Neural cell (in vitro differentiated cells): ENCODE data around the gene AHNAK. TPM values are rescaled to one million over a fixed set of nuclear protein-coding genes. Genes with fewer than 3 reads are reported as not detected.

ENCODE experiments used
- H2AFZ ChIP-seq: fragments of 200-600, 300-800 bp; sonication (generic), shearing (Covaris generic); 2 replicates; pipeline ENCODE4 v1.6.0; 2014; ENCODE audit warnings: low read depth, mild to moderate bottlenecking, antibody characterized with exemption, low read length, moderate library complexity
- H3F3A ChIP-seq: fragments of 200-600 bp; shearing (Covaris generic); 2 replicates; pipeline ENCODE4 v1.6.1; 2016; ENCODE audit warnings: mild to moderate bottlenecking, moderate library complexity, mixed read lengths, antibody characterized with exemption, low read length; ENCODE audit not compliant: insufficient read depth, poor library complexity, severe bottlenecking
- H3K27ac ChIP-seq: fragments of 200-600, 300-800 bp; sonication (generic), shearing (Covaris generic); 2 replicates; pipeline ENCODE4 v1.5.1; 2014; ENCODE audit warnings: mild to moderate bottlenecking, low read length, moderate library complexity
- H3K27me3 ChIP-seq: fragments of 300-800, 200-600 bp; sonication (generic), shearing (Covaris generic); 2 replicates; pipeline ENCODE4 v1.6.0; 2014; ENCODE audit warnings: mild to moderate bottlenecking, low read depth, low read length, moderate library complexity; ENCODE audit not compliant: insufficient read depth
- H3K36me3 ChIP-seq: fragments of 300-800, 200-600 bp; sonication (generic), shearing (Covaris generic); 2 replicates; pipeline ENCODE4 v1.5.1; 2014; ENCODE audit warnings: mild to moderate bottlenecking, antibody characterized with exemption, low read length, moderate library complexity; ENCODE audit not compliant: insufficient read depth
- H3K4me2 ChIP-seq: fragments of 300-800, 200-600 bp; sonication (generic), shearing (Covaris generic); 2 replicates; pipeline ENCODE4 v1.6.0; 2014; ENCODE audit warnings: mild to moderate bottlenecking, low read length
- H3K4me3 ChIP-seq: fragments of 300-800, 200-600 bp; sonication (generic), shearing (Covaris generic); 2 replicates; pipeline ENCODE4 v1.5.1; 2014; ENCODE audit warnings: mild to moderate bottlenecking, low read length, moderate library complexity
- H3K79me2 ChIP-seq: fragments of 200-600 bp; shearing (Covaris generic); replicated peaks from 2 replicates; pipeline ENCODE4 v1.6.0; 2014; ENCODE audit warnings: mild to moderate bottlenecking, low read length, moderate library complexity; ENCODE audit not compliant: insufficient read depth
- H3K9ac ChIP-seq: fragments of 300-800, 200-600 bp; sonication (generic), shearing (Covaris generic); 2 replicates; pipeline ENCODE4 v1.6.1; 2016; ENCODE audit warnings: mild to moderate bottlenecking, low read length, mixed read lengths
- H3K9me2 ChIP-seq: fragments of 200-600 bp; shearing (Covaris generic); 2 replicates; pipeline ENCODE4 v1.6.1; 2016; ENCODE audit warnings: mild to moderate bottlenecking, low read length, mixed read lengths; ENCODE audit not compliant: insufficient read depth
- H3K9me3 ChIP-seq: fragments of 200-600, 300-800 bp; sonication (generic), shearing (Covaris generic); 2 replicates; pipeline ENCODE4 v1.6.1; 2016; ENCODE audit warnings: mild to moderate bottlenecking, mixed run types, low read length, moderate library complexity, mixed read lengths
- H4K20me1 ChIP-seq: fragments of 200-600 bp; shearing (Covaris generic); 2 replicates; pipeline ENCODE4 v1.6.1; 2016; ENCODE audit warnings: mild to moderate bottlenecking, mixed run types; ENCODE audit not compliant: insufficient read depth
- EP300 ChIP-seq: fragments of 450-650 bp; conservative IDR thresholded peaks from 2 replicates; pipeline ENCODE4 v1.6.1; 2014; ENCODE audit warnings: antibody characterized with exemption, mild to moderate bottlenecking, moderate library complexity; ENCODE audit not compliant: poor library complexity, severe bottlenecking
- EZH2 ChIP-seq: fragments of 200-600, 300-800 bp; shearing (Covaris generic), sonication (generic); IDR thresholded peaks from 2 replicates; pipeline ENCODE4 v1.6.1; 2014; ENCODE audit warnings: antibody characterized with exemption, low read length, borderline replicate concordance, mild to moderate bottlenecking; ENCODE audit not compliant: insufficient read depth, poor library complexity, severe bottlenecking
- MXI1 ChIP-seq: fragments of 450-650 bp; conservative IDR thresholded peaks from 2 replicates; pipeline ENCODE4 v1.6.1; 2014; ENCODE audit warnings: antibody characterized with exemption, mild to moderate bottlenecking; ENCODE audit not compliant: poor library complexity, severe bottlenecking
- POLR2AphosphoS5 ChIP-seq: IDR thresholded peaks from 2 replicates; pipeline ENCODE4 v1.6.1; 2012
- RAD21 ChIP-seq: fragments of 450-650 bp; conservative IDR thresholded peaks from 2 replicates; pipeline ENCODE4 v1.6.1; 2014; ENCODE audit warnings: antibody characterized with exemption, mild to moderate bottlenecking, moderate library complexity
- SMC3 ChIP-seq: fragments of 450-650 bp; conservative IDR thresholded peaks from 2 replicates; pipeline ENCODE4 v1.6.1; 2014; ENCODE audit warnings: antibody characterized with exemption, mild to moderate bottlenecking, moderate library complexity; ENCODE audit not compliant: poor library complexity
- TAF1 ChIP-seq: IDR thresholded peaks from 2 replicates; pipeline ENCODE4 v1.6.1; 2012; ENCODE audit warnings: low read depth
- polyA plus RNA-seq: library from polyadenylated mRNA; depleted of rRNA; stranded (reverse); fragments of >200 nt; gene quantifications from 2 replicates; pipeline ENCODE4 v1.2.3, GENCODE V29; 2014
- TF ChIP-seq, protein P1 (sequence below): fragments of 450-650 bp; IDR thresholded peaks from 2 replicates; pipeline ENCODE4 v1.5.1; 2014; ENCODE audit warnings: antibody characterized with exemption, mild to moderate bottlenecking, moderate library complexity; ENCODE audit not compliant: poor library complexity, severe bottlenecking
- TF ChIP-seq, protein P2 (sequence below): IDR thresholded peaks from 2 replicates; pipeline ENCODE4 v1.6.1; 2012; ENCODE audit warnings: borderline replicate concordance

The AHNAK gene
- polyA plus RNA-seq, 1 donor from 2014 or later: 0.11 TPM

- Histone ChIP-seq H3K27ac (no peak overlapping the region), H3K4me3 (no peak overlapping the region), H3K9ac (no peak overlapping the region), H3K36me3 (no peaks in the 10 kb centered on the region), H4K20me1 (no peaks in the 10 kb centered on the region), H3K9me2 (no peaks in the 10 kb centered on the region), H3K9me3 (no peaks in the 10 kb centered on the region), H3F3A (no peaks in the 10 kb centered on the region), H3K4me2 (no peak overlapping the region), H3K79me2 (no peaks in the 10 kb centered on the region), H2AFZ (no peak overlapping the region), H3K27me3 (no peaks in the 10 kb centered on the region)
- TF ChIP-seq MXI1 (no peak), TAF1 (no peak), POLR2AphosphoS5 (no peak)
- TF ChIP-seq, protein P1, sequence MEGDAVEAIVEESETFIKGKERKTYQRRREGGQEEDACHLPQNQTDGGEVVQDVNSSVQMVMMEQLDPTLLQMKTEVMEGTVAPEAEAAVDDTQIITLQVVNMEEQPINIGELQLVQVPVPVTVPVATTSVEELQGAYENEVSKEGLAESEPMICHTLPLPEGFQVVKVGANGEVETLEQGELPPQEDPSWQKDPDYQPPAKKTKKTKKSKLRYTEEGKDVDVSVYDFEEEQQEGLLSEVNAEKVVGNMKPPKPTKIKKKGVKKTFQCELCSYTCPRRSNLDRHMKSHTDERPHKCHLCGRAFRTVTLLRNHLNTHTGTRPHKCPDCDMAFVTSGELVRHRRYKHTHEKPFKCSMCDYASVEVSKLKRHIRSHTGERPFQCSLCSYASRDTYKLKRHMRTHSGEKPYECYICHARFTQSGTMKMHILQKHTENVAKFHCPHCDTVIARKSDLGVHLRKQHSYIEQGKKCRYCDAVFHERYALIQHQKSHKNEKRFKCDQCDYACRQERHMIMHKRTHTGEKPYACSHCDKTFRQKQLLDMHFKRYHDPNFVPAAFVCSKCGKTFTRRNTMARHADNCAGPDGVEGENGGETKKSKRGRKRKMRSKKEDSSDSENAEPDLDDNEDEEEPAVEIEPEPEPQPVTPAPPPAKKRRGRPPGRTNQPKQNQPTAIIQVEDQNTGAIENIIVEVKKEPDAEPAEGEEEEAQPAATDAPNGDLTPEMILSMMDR: no peak
Observed at GRCh38 chr11:62433141-62433903, 113.3 kb downstream of the AHNAK start.

GRCh38 chr11:62432695-62433094 lies 113.9 kb downstream of the AHNAK start:
- H3K27ac ChIP-seq: no peak overlapping the region
- H3K4me3 ChIP-seq: no peak overlapping the region
- no peaks in the 10 kb centered on the region for H3K9me3 ChIP-seq
- H3K27me3 ChIP-seq: no peaks in the 10 kb centered on the region
- H3K36me3 ChIP-seq: no peaks in the 10 kb centered on the region
- H4K20me1 ChIP-seq: no peaks in the 10 kb centered on the region
- TF ChIP-seq TAF1 (no peak), POLR2AphosphoS5 (no peak), MXI1 (no peak), EZH2 (no peak), EP300 (no peak), RAD21 (no peak), SMC3 (no peak)
- TF ChIP-seq, protein P2, sequence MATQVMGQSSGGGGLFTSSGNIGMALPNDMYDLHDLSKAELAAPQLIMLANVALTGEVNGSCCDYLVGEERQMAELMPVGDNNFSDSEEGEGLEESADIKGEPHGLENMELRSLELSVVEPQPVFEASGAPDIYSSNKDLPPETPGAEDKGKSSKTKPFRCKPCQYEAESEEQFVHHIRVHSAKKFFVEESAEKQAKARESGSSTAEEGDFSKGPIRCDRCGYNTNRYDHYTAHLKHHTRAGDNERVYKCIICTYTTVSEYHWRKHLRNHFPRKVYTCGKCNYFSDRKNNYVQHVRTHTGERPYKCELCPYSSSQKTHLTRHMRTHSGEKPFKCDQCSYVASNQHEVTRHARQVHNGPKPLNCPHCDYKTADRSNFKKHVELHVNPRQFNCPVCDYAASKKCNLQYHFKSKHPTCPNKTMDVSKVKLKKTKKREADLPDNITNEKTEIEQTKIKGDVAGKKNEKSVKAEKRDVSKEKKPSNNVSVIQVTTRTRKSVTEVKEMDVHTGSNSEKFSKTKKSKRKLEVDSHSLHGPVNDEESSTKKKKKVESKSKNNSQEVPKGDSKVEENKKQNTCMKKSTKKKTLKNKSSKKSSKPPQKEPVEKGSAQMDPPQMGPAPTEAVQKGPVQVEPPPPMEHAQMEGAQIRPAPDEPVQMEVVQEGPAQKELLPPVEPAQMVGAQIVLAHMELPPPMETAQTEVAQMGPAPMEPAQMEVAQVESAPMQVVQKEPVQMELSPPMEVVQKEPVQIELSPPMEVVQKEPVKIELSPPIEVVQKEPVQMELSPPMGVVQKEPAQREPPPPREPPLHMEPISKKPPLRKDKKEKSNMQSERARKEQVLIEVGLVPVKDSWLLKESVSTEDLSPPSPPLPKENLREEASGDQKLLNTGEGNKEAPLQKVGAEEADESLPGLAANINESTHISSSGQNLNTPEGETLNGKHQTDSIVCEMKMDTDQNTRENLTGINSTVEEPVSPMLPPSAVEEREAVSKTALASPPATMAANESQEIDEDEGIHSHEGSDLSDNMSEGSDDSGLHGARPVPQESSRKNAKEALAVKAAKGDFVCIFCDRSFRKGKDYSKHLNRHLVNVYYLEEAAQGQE: no peak
- TF ChIP-seq, protein P1: no peak
- H3K4me2 ChIP-seq: no peak overlapping the region
- H3K9me2 ChIP-seq: no peaks in the 10 kb centered on the region
- H2AFZ ChIP-seq: no peak overlapping the region
- no peak overlapping the region for H3K9ac ChIP-seq
- no peaks in the 10 kb centered on the region for H3K79me2 ChIP-seq
- H3F3A ChIP-seq: no peaks in the 10 kb centered on the region
